Liver (tissue), 9 donors: ENCODE data around the gene C1QTNF1. TPM values are rescaled to one million over a fixed set of nuclear protein-coding genes. Genes with fewer than 3 reads are reported as not detected.

Experiments used
- DNase-seq: peaks from one replicate; pipeline ENCODE4 v3.0.0-alpha.2; 2017; ENCODE audit warnings: low spot score
- H3K27ac ChIP-seq, 2 donors: one replicate each; pipeline ENCODE4 v1.7.0; 2013; ENCODE audit warnings: inconsistent platforms in 2 of 2, low read length in 2 of 2, control low read depth in 1 of 2, low read depth in 1 of 2, mild to moderate bottlenecking in 1 of 2
- H3K27me3 ChIP-seq, 4 donors: one replicate each; pipeline versions ENCODE4 v1.6.1 to v1.7.0; 2013; ENCODE audit warnings: low read length in 3 of 4, inconsistent platforms in 1 of 4, mild to moderate bottlenecking in 1 of 4, moderate library complexity in 1 of 4; ENCODE audit not compliant: control insufficient read depth in 4 of 4, insufficient read depth in 4 of 4
- H3K36me3 ChIP-seq, 4 donors: one replicate each; pipeline versions ENCODE4 v1.6.1 to v1.7.0; 2013; ENCODE audit warnings: low read length in 3 of 4, mild to moderate bottlenecking in 3 of 4, low read depth in 1 of 4, moderate library complexity in 1 of 4; ENCODE audit not compliant: control insufficient read depth in 4 of 4, insufficient read depth in 3 of 4
- H3K4me1 ChIP-seq, 4 donors: one replicate each; pipeline versions ENCODE4 v1.6.1 to v1.7.0; 2013; ENCODE audit warnings: low read length in 3 of 4, mild to moderate bottlenecking in 3 of 4, moderate library complexity in 1 of 4; ENCODE audit not compliant: control insufficient read depth in 4 of 4, insufficient read depth in 4 of 4
- H3K4me3 ChIP-seq, 3 donors: one replicate each; pipeline versions ENCODE4 v1.6.1 to v1.7.0; 2013; ENCODE audit warnings: low read length in 3 of 3, control low read depth in 1 of 3, low read depth in 1 of 3, mild to moderate bottlenecking in 1 of 3
- H3K9ac ChIP-seq, 2 donors: one replicate each; pipeline ENCODE4 v1.7.0; 2013; ENCODE audit warnings: low read length in 2 of 2, mild to moderate bottlenecking in 2 of 2, moderate library complexity in 2 of 2, control low read depth in 1 of 2, low read depth in 1 of 2
- H3K9me3 ChIP-seq, 4 donors: one replicate each; pipeline versions ENCODE4 v1.6.1 to v1.7.0; 2013; ENCODE audit warnings: low read length in 3 of 4; ENCODE audit not compliant: control insufficient read depth in 4 of 4
- ATF3 ChIP-seq: IDR thresholded peaks from 2 replicates; pipeline ENCODE4 v1.6.1; 2016; ENCODE audit warnings: antibody characterized with exemption
- CTCF ChIP-seq: fragments of 150-350 bp; IDR thresholded peaks from 2 replicates; pipeline ENCODE4 v1.5.1; 2017; ENCODE audit warnings: improper control_type of control experiment, low read depth, low read length; ENCODE audit not compliant: missing input control
- EGR1 ChIP-seq, 2 donors: IDR thresholded peaks; 2 replicates each; pipeline ENCODE4 v1.6.1; 2016 to 2018; ENCODE audit warnings: antibody characterized with exemption in 2 of 2, low read depth in 2 of 2
- FOXA1 ChIP-seq: IDR thresholded peaks from 2 replicates; pipeline ENCODE4 v1.6.1; 2016; ENCODE audit warnings: antibody characterized with exemption
- FOXA2 ChIP-seq: IDR thresholded peaks from 2 replicates; pipeline ENCODE4 v1.6.1; 2016; ENCODE audit warnings: antibody characterized with exemption
- GABPA ChIP-seq, 2 donors: IDR thresholded peaks in 1 of 2; conservative IDR thresholded peaks in 1 of 2; 2 replicates each; pipeline ENCODE4 v1.6.1; 2016; ENCODE audit warnings: antibody characterized with exemption in 2 of 2, mild to moderate bottlenecking in 1 of 2, moderate library complexity in 1 of 2
- HNF4A ChIP-seq, 2 donors: conservative IDR thresholded peaks; 2 replicates each; pipeline ENCODE4 v1.6.1; 2016; ENCODE audit warnings: antibody characterized with exemption in 2 of 2, mild to moderate bottlenecking in 2 of 2
- HNF4G ChIP-seq: IDR thresholded peaks from 2 replicates; pipeline ENCODE4 v1.6.1; 2016; ENCODE audit warnings: antibody characterized with exemption
- JUND ChIP-seq, 2 donors: IDR thresholded peaks; 2 replicates each; pipeline ENCODE4 v1.6.1; 2016; ENCODE audit warnings: antibody characterized with exemption in 2 of 2
- NR2F2 ChIP-seq: IDR thresholded peaks from 2 replicates; pipeline ENCODE4 v1.6.1; 2016; ENCODE audit warnings: antibody characterized with exemption
- RAD21 ChIP-seq, 2 donors: IDR thresholded peaks; 2 replicates each; pipeline ENCODE4 v1.6.1; 2016; ENCODE audit warnings: antibody characterized with exemption in 2 of 2, mild to moderate bottlenecking in 2 of 2
- REST ChIP-seq: IDR thresholded peaks from 2 replicates; pipeline ENCODE4 v1.6.1; 2016; ENCODE audit warnings: antibody characterized with exemption, mild to moderate bottlenecking
- RXRA ChIP-seq, 2 donors: IDR thresholded peaks; 2 replicates each; pipeline ENCODE4 v1.6.1; 2017 to 2018; ENCODE audit warnings: antibody characterized with exemption in 2 of 2, mild to moderate bottlenecking in 1 of 2
- SP1 ChIP-seq: IDR thresholded peaks from 2 replicates; pipeline ENCODE4 v1.6.1; 2018; ENCODE audit warnings: antibody characterized with exemption, mild to moderate bottlenecking
- TAF1 ChIP-seq: conservative IDR thresholded peaks from 2 replicates; pipeline ENCODE4 v1.6.1; 2016; ENCODE audit warnings: antibody characterized with exemption, mild to moderate bottlenecking
- YY1 ChIP-seq: IDR thresholded peaks from 2 replicates; pipeline ENCODE4 v1.6.1; 2016; ENCODE audit warnings: antibody characterized with exemption, mild to moderate bottlenecking
- ZBTB33 ChIP-seq: IDR thresholded peaks from 2 replicates; pipeline ENCODE4 v1.6.1; 2016; ENCODE audit warnings: antibody characterized with exemption
- WGBS: extraction: QIAGEN DNeasy Blood & Tissue Kit; methylation state at CpG from one replicate; pipeline ENCODE4 v1.1.7; 2013; 5-methylcytosine and 5-hydroxymethylcytosine counted together
- polyA plus RNA-seq, 2 donors: library from polyadenylated mRNA; stranded (reverse) in 1 of 2; unstranded in 1 of 2; fragments of 200-250 nt in 1 of 2; fragments of >200 nt in 1 of 2; fragmentation: Nextera tagmentation in 1 of 2; extraction: Ambion mirVana in 1 of 2; gene quantifications; one replicate each; pipeline versions ENCODE4 v1.2.1 to v1.2.3, GENCODE V29; 2013 to 2015
- total RNA-seq, 2 donors: library from RNA; depleted of rRNA; stranded (reverse); fragments of >200 nt; gene quantifications; one replicate each; pipeline ENCODE4 v1.2.3, GENCODE V29; 2014
- TF ChIP-seq, protein P1 (sequence below): IDR thresholded peaks from 2 replicates; pipeline ENCODE4 v1.6.1; 2016; ENCODE audit warnings: antibody characterized with exemption
- donor health status: healthy.
- donor health status: healthy.
- donor health status: healthy.
- donor health status: healthy.
- donor health status: healthy.

C1QTNF1 gene
- total and polyA plus RNA-seq, 4 donors: 0.56 to 54.6 (median 16.1) TPM

- no peak for DNase-seq
- H3K9me3 ChIP-seq: peaks cover 0 to 8% (median 2%) of the 10 kb centered on the region in 4 donors
- H3K27ac ChIP-seq: no peak overlapping the region
- no peaks in the 10 kb centered on the region for H3K36me3 ChIP-seq
- no peak overlapping the region for H3K4me3 ChIP-seq
- H3K4me1 ChIP-seq: no peaks in the 10 kb centered on the region
- TF ChIP-seq SP1 (no peak), ATF3 (no peak), GABPA (IDR thresholded peaks at IDR 0.05 in 1 of 2, conservative IDR thresholded peaks at IDR 0.05 in 1 of 2) (no peak), REST (no peak), CTCF (no peak), FOXA2 (no peak), RXRA (IDR thresholded peaks at IDR 0.05) (no peak), YY1 (no peak), HNF4G (no peak), TAF1 (no peak), NR2F2 (no peak), HNF4A (conservative IDR thresholded peaks at IDR 0.05) (no peak), FOXA1 (no peak), EGR1 (IDR thresholded peaks at IDR 0.05; ENCODE audit: low read depth in 2 of 2) (no peak), JUND (IDR thresholded peaks at IDR 0.05) (no peak), ZBTB33 (no peak), RAD21 (IDR thresholded peaks at IDR 0.05) (no peak)
- TF ChIP-seq, protein P1, sequence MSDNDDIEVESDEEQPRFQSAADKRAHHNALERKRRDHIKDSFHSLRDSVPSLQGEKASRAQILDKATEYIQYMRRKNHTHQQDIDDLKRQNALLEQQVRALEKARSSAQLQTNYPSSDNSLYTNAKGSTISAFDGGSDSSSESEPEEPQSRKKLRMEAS: no peak
- 69% methylated on average over 1 of the region's 1 CpG for WGBS
- H3K9ac ChIP-seq: no peak overlapping the region
- H3K27me3 ChIP-seq: no peaks in the 10 kb centered on the region
Measured at GRCh38 chr17:79052131-79052530, 28.2 kb downstream of the C1QTNF1 start.
